Retina (tissue), 1 donor: Measurements from ENCODE around the gene FUT7.
"Not testable (repeated sequence)": the region's sequence is repeated elsewhere in the genome, so short reads cannot be mapped to it uniquely, and the experiment has no call there.

Experiments used
- DNase-seq: peaks from one replicate; pipeline ENCODE4 v3.0.0-alpha.2; 2016

Gene FUT7

GRCh38 chr9:137048655-137049543, 17.0 kb upstream of the FUT7 start:
- no peak for DNase-seq

- DNase-seq, result peak; percentile 95
Measured at GRCh38 chr9:137046088-137046787, 14.3 kb upstream of the FUT7 start, which contains the start of gene NPDC1. Gene NPDC1 (minus strand): TSS chr9:137046177. CDS start chr9:137045989, 188 bp downstream.

- peak; percentile 77 for DNase-seq
Measured at GRCh38 chr9:137045294-137046087, 13.6 kb upstream of the FUT7 start.

- DNase-seq, result no peak
Measured at GRCh38 chr9:137044502-137045177, 12.8 kb upstream of the FUT7 start.

- no peak for DNase-seq
Measured at GRCh38 chr9:137044037-137044436, 12.1 kb upstream of the FUT7 start.

GRCh38 chr9:137042751-137043727, 11.2 kb upstream of the FUT7 start:
- no peak for DNase-seq

- DNase-seq, result no peak
Measured at GRCh38 chr9:137041124-137041523, 9.2 kb upstream of the FUT7 start.

GRCh38 chr9:137040568-137040967, 8.7 kb upstream of the FUT7 start:
- DNase-seq, result no peak

GRCh38 chr9:137039611-137040366, 7.9 kb upstream of the FUT7 start:
- DNase-seq, result no peak

GRCh38 chr9:137038916-137039315, 7.0 kb upstream of the FUT7 start:
- DNase-seq, result no peak

- no peak for DNase-seq
Measured at GRCh38 chr9:137037483-137037882, 5.6 kb upstream of the FUT7 start.

- no peak for DNase-seq
Measured at GRCh38 chr9:137037035-137037434, 5.1 kb upstream of the FUT7 start.

GRCh38 chr9:137035937-137036336, 4.0 kb upstream of the FUT7 start:
- DNase-seq, result no peak

- no peak for DNase-seq
Measured at GRCh38 chr9:137035507-137035834, 3.6 kb upstream of the FUT7 start.

- DNase-seq, result peak; percentile 90
Measured at GRCh38 chr9:137034709-137035506, 3.0 kb upstream of the FUT7 start.

- no peak for DNase-seq
Measured at GRCh38 chr9:137034039-137034708, 2.3 kb upstream of the FUT7 start.

GRCh38 chr9:137033481-137033880, 1.6 kb upstream of the FUT7 start:
- not testable (repeated sequence) for DNase-seq

GRCh38 chr9:137032858-137033257, 970 bp upstream of the FUT7 start:
- no peak for DNase-seq
